ENCODE results near the gene CLCN5.

The CLCN5 gene

DNA sequence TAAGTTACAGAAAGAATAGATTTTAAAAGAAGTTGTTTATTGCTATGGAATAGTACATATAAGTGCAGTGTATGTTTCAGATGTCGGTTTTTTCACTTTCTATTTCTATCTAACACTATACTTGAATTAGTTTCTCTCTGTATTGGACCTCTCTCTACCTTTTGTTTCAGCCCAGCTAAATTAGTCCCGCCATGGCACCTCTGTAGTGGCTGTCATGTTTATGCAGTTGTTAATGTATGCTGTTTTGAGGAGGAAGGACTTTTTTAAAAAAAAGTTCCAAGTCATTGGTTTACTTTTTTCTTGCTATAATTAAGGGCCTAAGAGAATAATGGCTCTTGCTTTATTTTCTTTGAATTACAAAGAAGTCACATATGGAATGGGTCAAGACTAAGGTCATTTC is 160.3 kb downstream of the CLCN5 start:
- H3K4me3 ChIP-seq (ENCODE audit: low read depth, low read length), result no peak overlapping the region
- TF ChIP-seq, protein P1, sequence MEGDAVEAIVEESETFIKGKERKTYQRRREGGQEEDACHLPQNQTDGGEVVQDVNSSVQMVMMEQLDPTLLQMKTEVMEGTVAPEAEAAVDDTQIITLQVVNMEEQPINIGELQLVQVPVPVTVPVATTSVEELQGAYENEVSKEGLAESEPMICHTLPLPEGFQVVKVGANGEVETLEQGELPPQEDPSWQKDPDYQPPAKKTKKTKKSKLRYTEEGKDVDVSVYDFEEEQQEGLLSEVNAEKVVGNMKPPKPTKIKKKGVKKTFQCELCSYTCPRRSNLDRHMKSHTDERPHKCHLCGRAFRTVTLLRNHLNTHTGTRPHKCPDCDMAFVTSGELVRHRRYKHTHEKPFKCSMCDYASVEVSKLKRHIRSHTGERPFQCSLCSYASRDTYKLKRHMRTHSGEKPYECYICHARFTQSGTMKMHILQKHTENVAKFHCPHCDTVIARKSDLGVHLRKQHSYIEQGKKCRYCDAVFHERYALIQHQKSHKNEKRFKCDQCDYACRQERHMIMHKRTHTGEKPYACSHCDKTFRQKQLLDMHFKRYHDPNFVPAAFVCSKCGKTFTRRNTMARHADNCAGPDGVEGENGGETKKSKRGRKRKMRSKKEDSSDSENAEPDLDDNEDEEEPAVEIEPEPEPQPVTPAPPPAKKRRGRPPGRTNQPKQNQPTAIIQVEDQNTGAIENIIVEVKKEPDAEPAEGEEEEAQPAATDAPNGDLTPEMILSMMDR (IDR thresholded peaks at IDR 0.05; ENCODE audit: low read depth, low read length), result no peak

GRCh38 chrX:50088645-50089044 is 166.2 kb downstream of the CLCN5 start:
- no peak overlapping the region for H3K4me3 ChIP-seq (ENCODE audit: low read depth, low read length)
- TF ChIP-seq, protein P1 (IDR thresholded peaks at IDR 0.05; ENCODE audit: low read depth, low read length), result no peak

DNA sequence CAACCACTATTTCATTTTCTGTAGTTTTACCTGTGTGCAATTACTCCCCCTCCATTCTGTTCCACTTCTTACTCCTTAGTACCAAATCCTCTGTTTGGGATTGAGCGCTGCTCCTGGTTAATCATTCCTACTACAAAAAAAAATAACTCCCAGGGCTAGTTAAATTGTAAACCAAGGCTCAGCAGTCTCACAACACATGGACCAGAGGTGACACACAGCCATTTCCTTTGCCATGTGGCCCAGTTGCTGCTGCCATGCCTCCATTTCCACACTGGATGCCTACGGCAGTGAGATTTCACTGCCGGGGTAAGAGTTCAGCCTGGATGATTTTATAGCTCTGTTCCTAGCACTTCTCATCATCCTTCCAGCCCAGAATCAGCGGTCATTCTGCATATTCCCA is 171.2 kb downstream of the CLCN5 start:
- H3K4me3 ChIP-seq (ENCODE audit: low read depth, low read length), result no peak overlapping the region
- TF ChIP-seq, protein P1 (IDR thresholded peaks at IDR 0.05; ENCODE audit: low read depth, low read length), result no peak

DNA sequence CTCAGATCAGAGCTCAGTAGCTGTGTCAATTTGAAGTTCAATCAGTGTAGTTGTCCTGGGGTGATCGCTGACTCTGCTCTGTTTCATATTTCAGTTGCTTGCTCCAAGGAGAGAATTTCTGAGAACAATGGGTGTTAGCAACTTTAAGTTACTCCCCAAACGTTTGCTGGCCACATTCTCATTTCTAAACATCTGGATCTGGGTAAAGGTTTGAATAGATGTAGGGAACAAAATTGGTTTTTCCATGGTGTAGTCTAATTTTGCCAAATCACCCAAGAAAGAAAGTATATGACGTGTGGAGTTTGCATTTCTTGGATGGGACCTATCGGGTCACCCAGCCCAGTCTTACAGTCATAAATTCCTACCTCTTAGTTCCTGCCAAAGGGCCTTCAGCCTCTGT is 174.7 kb downstream of the CLCN5 start:
- no peak overlapping the region for H3K4me3 ChIP-seq (ENCODE audit: low read depth, low read length)
- TF ChIP-seq, protein P1 (IDR thresholded peaks at IDR 0.05; ENCODE audit: low read depth, low read length), result no peak

GRCh38 chrX:50098241-50098640 is 175.8 kb downstream of the CLCN5 start:
- TF ChIP-seq, protein P1 (IDR thresholded peaks at IDR 0.05; ENCODE audit: low read depth, low read length), result no peak
- no peak overlapping the region for H3K4me3 ChIP-seq (ENCODE audit: low read depth, low read length)

DNA sequence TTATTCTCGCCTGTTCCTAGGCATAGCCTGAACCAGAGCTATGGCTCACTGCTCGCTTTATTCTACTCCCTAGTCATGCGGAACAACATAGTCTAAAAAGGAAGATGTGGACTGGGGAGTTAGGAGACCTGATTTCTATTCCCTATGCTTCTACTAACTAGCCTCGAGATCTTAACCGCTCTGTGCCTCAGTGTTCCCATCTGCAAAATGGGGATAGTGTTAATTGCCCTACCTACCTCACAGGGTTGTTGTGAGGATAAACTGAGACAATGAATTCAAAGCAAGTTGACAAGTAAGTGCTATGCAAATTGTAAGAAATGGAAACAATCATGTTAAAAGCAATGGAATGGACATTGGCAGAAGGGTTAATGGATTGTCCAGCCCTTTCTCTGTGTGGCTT is 176.4 kb downstream of the CLCN5 start:
- TF ChIP-seq, protein P1 (IDR thresholded peaks at IDR 0.05; ENCODE audit: low read depth, low read length), result no peak
- H3K4me3 ChIP-seq (ENCODE audit: low read depth, low read length), result no peak overlapping the region

GRCh38 chrX:50099331-50099730 is 176.9 kb downstream of the CLCN5 start:
- H3K4me3 ChIP-seq (ENCODE audit: low read depth, low read length), result no peak overlapping the region
- TF ChIP-seq, protein P1 (IDR thresholded peaks at IDR 0.05; ENCODE audit: low read depth, low read length), result no peak
